K562 (cell line): ENCODE data around the gene SPATS2.

Source experiments
- CBX5 ChIP-seq: IDR thresholded peaks from 2 replicates; pipeline ENCODE4 v1.6.1; 2014; ENCODE audit warnings: low read depth, borderline replicate concordance
- EZH2 ChIP-seq: IDR thresholded peaks from 2 replicates; pipeline ENCODE4 v1.6.1; 2012; ENCODE audit warnings: low read depth, mild to moderate bottlenecking, inconsistent platforms, low read length, borderline replicate concordance
- NRF1 ChIP-seq, 2 experiments: fragments of 450-650 bp; IDR thresholded peaks in 1 of 2; conservative IDR thresholded peaks in 1 of 2; 2 replicates each; pipeline ENCODE4 v1.6.1; 2014; ENCODE audit warnings: mild to moderate bottlenecking in 2 of 2
- PRPF4 ChIP-seq: fragments of 200-400 bp; formaldehyde crosslinking; IDR thresholded peaks from one replicate; pipeline ENCODE4 v1.6.1; 2017; ENCODE audit warnings: low read length, low read depth, mild to moderate bottlenecking; ENCODE audit not compliant: insufficient read depth, poor library complexity, severe bottlenecking
- ZNF76 ChIP-seq: fragments of 250-450 bp; sonication (Bioruptor Pico); IDR thresholded peaks from 2 replicates; pipeline ENCODE4 v1.4.0; 2020; ENCODE audit warnings: mild to moderate bottlenecking, moderate library complexity, borderline replicate concordance

DNA sequence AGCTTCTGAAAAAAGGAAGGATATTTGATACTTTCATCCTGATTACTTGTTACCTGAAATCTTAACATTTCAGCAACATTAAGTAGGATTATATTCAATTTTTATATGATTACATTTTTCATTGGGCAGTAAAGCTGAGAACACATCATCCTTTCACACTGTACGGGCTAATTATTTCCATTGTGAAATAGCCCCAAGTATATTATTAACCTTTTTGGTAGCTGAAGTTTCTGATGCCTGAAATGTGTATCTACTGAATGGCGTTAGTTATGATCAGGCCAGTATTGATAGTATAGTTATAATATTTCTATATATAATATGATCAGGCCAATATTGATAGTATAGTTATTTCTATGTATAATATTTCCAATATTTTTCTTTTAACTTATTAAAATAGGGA is 10.1 kb downstream of the SPATS2 start:
- no peak for TF ChIP-seq ZNF76
- TF ChIP-seq CBX5: no peak
- TF ChIP-seq EZH2: no peak
- TF ChIP-seq NRF1 (conservative IDR thresholded peaks at IDR 0.05 in 1 of 2, IDR thresholded peaks at IDR 0.05 in 1 of 2): no peak
- TF ChIP-seq PRPF4: no peak
